Glutamatergic neuron (in vitro differentiated cells): ENCODE measurements around the gene SNX30. TPM values are rescaled to one million over a fixed set of nuclear protein-coding genes. Genes with fewer than 3 reads are reported as not detected.

Source experiments
- DNase-seq: peaks from one replicate; pipeline ENCODE4 v3.0.0; 2022
- H3K27ac Mint-ChIP-seq: one replicate; pipeline ENCODE4 v1.8.0; 2020; ENCODE audit warnings: mild to moderate bottlenecking, mixed read lengths, inconsistent platforms; ENCODE audit not compliant: unreplicated experiment
- H3K27me3 Mint-ChIP-seq: one replicate; pipeline ENCODE4 v1.8.0; 2020; ENCODE audit warnings: mild to moderate bottlenecking, moderate library complexity, mixed read lengths, inconsistent platforms; ENCODE audit not compliant: unreplicated experiment
- H3K36me3 Mint-ChIP-seq: one replicate; pipeline ENCODE4 v1.8.0; 2020; ENCODE audit warnings: mild to moderate bottlenecking, mixed read lengths, inconsistent platforms; ENCODE audit not compliant: unreplicated experiment
- H3K4me1 Mint-ChIP-seq: one replicate; pipeline ENCODE4 v1.8.0; 2020; ENCODE audit warnings: mild to moderate bottlenecking, low read depth, mixed read lengths, inconsistent platforms; ENCODE audit not compliant: unreplicated experiment
- H3K4me3 Mint-ChIP-seq: one replicate; pipeline ENCODE4 v1.8.0; 2020; ENCODE audit warnings: mild to moderate bottlenecking, mixed read lengths, inconsistent platforms; ENCODE audit not compliant: unreplicated experiment
- H3K9me3 Mint-ChIP-seq: one replicate; pipeline ENCODE4 v1.8.0; 2020; ENCODE audit warnings: mild to moderate bottlenecking, moderate library complexity, mixed read lengths, inconsistent platforms; ENCODE audit not compliant: unreplicated experiment
- total RNA-seq: library from RNA; stranded (reverse); fragmentation: NEBNext Ultra II Directional; extraction: Animal tissue kit (Norgen Biotek cat#: 25700); gene quantifications from one replicate; pipeline ENCODE4 v1.2.1, GENCODE V29; 2021; ENCODE audit not compliant: unreplicated experiment
- TF ChIP-seq, protein P1 (sequence below): fragments of 200-600 bp; sonication (generic); IDR thresholded peaks from one replicate; pipeline ENCODE4 v1.5.0; 2021; ENCODE audit not compliant: partially characterized antibody, unreplicated experiment

SNX30 gene
- total RNA-seq, 1 donor from 2014 or later = 41.7 TPM

DNA sequence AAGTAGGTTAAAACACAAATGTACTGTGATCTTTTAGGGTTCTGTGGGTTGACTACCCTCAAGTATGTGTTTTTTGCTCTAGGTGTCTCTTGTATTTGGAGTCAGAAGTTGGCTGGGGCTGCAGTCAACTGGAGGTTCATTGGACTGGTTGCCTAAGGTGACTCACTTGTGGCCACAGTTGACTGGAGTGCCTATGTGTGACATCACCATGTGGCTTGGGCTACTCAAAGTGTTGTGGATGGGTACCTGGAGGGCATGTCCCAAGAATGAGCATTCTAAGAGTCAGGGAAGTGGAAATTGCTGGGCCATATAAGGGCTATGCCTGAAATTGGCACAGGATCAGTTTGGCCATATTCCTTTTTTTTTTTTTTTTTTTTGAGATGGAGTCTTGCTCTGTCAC is 27.4 kb downstream of the SNX30 start:
- no peaks in the 10 kb centered on the region for H3K9me3 Mint-ChIP-seq
- TF ChIP-seq, protein P1, sequence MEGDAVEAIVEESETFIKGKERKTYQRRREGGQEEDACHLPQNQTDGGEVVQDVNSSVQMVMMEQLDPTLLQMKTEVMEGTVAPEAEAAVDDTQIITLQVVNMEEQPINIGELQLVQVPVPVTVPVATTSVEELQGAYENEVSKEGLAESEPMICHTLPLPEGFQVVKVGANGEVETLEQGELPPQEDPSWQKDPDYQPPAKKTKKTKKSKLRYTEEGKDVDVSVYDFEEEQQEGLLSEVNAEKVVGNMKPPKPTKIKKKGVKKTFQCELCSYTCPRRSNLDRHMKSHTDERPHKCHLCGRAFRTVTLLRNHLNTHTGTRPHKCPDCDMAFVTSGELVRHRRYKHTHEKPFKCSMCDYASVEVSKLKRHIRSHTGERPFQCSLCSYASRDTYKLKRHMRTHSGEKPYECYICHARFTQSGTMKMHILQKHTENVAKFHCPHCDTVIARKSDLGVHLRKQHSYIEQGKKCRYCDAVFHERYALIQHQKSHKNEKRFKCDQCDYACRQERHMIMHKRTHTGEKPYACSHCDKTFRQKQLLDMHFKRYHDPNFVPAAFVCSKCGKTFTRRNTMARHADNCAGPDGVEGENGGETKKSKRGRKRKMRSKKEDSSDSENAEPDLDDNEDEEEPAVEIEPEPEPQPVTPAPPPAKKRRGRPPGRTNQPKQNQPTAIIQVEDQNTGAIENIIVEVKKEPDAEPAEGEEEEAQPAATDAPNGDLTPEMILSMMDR = no peak
- H3K27ac Mint-ChIP-seq = no peak overlapping the region
- no peaks in the 10 kb centered on the region for H3K36me3 Mint-ChIP-seq
- peaks cover 24% of the 10 kb centered on the region for H3K4me1 Mint-ChIP-seq
- DNase-seq = no peak
- H3K4me3 Mint-ChIP-seq = no peak overlapping the region
- peaks cover 2% of the 10 kb centered on the region for H3K27me3 Mint-ChIP-seq

DNA sequence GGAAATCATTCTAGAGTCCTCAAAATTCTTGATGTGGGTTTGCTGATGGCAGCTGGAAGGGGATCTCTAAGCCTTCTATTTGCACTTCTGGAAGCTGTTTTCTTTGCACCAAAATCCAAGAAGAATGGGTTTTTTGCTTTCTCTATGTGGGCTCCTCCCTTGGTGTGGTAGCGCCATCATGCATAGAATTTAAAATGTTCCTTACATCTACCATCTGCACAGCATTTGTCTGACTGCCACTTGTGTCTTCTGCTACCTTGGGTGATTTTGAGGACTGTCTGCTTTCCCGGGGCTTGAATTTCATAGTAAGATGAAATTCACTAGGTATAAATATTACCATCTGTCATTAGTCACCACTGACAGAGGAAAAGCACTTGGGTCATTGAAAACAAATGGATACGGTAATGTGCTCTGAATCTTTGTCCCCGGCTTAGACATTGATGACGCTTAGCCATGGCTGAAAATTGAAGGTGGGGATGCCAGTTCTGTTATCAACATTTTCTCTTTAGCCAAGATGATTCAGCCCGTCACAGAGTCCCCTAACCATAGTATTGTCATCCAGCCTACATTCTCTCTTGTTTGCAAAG is 30.0 kb downstream of the SNX30 start:
- peaks cover 2% of the 10 kb centered on the region for H3K27me3 Mint-ChIP-seq
- TF ChIP-seq, protein P1 = no peak

DNA sequence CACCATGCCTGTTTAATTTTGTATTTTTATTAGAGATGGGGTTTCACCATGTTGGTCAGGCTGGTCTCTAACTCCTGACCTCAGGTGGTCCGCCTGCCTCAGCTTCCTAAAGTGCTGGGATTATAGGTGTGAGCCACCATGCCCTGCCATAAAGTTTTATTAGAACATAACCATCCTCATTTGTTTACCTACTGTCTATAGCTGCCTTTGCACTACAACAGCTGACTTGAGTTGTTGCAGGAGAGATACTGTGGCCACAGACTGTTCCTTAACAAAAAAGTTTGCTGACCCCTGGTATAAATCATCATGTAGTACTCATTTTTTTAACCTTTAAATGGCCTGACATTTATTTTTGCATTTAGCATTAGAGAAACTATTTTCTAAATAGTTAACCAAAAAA is 31.7 kb downstream of the SNX30 start:
- H3K36me3 Mint-ChIP-seq = no peaks in the 10 kb centered on the region
- TF ChIP-seq, protein P1 = no peak
- DNase-seq = no peak
- peak overlapping the region; percentile 10 for H3K4me3 Mint-ChIP-seq
- H3K9me3 Mint-ChIP-seq = peaks cover 2% of the 10 kb centered on the region
- peaks cover 38% of the 10 kb centered on the region for H3K4me1 Mint-ChIP-seq
- H3K27ac Mint-ChIP-seq = peak overlapping the region; percentile 6
- H3K27me3 Mint-ChIP-seq = peaks cover 3% of the 10 kb centered on the region

More for the DNA sequence above, 30.0 kb downstream of the SNX30 start:
- no peaks in the 10 kb centered on the region for H3K36me3 Mint-ChIP-seq
- H3K4me3 Mint-ChIP-seq = no peak overlapping the region
- peaks cover 2% of the 10 kb centered on the region for H3K9me3 Mint-ChIP-seq
- H3K4me1 Mint-ChIP-seq = peaks cover 38% of the 10 kb centered on the region
- H3K27ac Mint-ChIP-seq = peak overlapping the region; percentile 13
- no peak for DNase-seq

DNA sequence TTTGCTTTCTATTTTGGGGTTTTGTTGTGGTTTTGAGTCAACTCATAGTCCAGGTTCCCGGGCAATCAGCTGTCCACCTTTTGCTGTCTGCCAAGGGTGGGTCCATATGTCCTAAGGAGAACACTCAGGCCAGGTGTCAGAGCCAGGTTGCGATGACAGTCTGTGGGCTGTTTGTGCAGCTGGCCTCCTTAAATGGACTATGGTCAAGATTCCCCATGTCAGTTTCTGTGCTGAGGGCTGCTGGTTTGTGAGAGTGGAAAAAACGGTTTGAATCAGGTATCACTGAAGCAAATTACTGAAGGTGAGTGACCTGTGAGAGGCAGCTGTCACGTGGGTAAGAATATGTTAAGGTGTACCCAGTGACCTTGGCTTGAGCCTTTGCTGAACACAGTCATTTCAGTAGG is 33.0 kb downstream of the SNX30 start:
- H3K4me1 Mint-ChIP-seq = peaks cover 39% of the 10 kb centered on the region
- peaks cover 2% of the 10 kb centered on the region for H3K9me3 Mint-ChIP-seq
- H3K27ac Mint-ChIP-seq = peak overlapping the region; percentile 83
- TF ChIP-seq, protein P1 = no peak
- H3K4me3 Mint-ChIP-seq = peak overlapping the region; percentile 44
- no peak for DNase-seq
- H3K36me3 Mint-ChIP-seq = no peaks in the 10 kb centered on the region
- peaks cover 2% of the 10 kb centered on the region for H3K27me3 Mint-ChIP-seq

DNA sequence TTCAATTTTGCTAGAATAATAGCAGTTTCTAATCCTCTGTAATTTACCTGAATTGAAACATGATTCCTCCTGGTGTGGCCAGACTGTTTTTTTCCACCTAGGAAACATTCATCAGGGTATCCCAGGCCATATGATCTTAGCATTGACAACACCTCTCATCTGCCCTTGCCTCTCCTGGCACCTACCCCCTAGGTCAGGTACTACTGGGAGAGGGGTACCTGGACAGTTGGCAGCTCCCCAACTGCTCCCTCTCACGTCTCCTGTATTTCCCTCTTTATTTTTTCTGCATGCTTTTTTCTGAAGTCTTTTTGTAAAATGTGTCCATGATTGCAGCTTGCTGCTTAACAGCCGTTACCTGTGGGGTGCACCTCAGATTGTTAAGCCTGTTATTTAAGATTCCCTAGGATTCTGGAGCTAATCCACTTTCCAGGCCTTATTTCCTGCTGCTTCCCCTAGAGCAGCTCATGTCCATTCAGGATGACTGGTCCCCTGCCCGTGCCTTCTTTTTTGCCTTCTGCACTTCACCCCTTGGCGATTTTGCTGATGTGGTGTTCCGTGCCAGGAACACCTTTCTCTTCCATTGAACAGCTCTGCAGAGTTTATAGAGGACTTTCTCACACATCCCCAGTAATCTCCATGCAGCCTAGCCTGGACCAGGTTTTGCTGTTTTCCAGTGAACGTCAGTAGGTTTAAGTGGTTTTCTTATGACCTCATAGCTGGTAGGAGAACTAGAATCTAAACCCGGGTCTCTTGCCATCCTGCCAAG is 33.6 kb downstream of the SNX30 start:
- H3K27ac Mint-ChIP-seq = peak overlapping the region; percentile 48

More for the DNA sequence above, 33.6 kb downstream of the SNX30 start:
- TF ChIP-seq, protein P1 = no peak
- Mint-ChIP-seq H3K4me3 (peak overlapping the region; percentile 50), H3K4me1 (peaks cover 39% of the 10 kb centered on the region), H3K27me3 (peaks cover 3% of the 10 kb centered on the region), H3K9me3 (peaks cover 2% of the 10 kb centered on the region), H3K36me3 (no peaks in the 10 kb centered on the region)
- DNase-seq = no peak
